HEK293 (cell line): ENCODE results near the gene ZBTB37.

Experiments
- ZNF146 ChIP-seq: fragments of 450-650 bp; formaldehyde crosslinking; IDR thresholded peaks from 2 replicates; pipeline ENCODE4 v1.5.1; 2016; ENCODE audit warnings: missing biosample characterization, missing genetic modification characterization
- TF ChIP-seq, protein P1 (sequence below): fragments of 450-650 bp; formaldehyde crosslinking; conservative IDR thresholded peaks from 2 replicates; pipeline ENCODE4 v1.5.1; 2016; ENCODE audit warnings: low read depth, missing biosample characterization, missing genetic modification characterization

DNA sequence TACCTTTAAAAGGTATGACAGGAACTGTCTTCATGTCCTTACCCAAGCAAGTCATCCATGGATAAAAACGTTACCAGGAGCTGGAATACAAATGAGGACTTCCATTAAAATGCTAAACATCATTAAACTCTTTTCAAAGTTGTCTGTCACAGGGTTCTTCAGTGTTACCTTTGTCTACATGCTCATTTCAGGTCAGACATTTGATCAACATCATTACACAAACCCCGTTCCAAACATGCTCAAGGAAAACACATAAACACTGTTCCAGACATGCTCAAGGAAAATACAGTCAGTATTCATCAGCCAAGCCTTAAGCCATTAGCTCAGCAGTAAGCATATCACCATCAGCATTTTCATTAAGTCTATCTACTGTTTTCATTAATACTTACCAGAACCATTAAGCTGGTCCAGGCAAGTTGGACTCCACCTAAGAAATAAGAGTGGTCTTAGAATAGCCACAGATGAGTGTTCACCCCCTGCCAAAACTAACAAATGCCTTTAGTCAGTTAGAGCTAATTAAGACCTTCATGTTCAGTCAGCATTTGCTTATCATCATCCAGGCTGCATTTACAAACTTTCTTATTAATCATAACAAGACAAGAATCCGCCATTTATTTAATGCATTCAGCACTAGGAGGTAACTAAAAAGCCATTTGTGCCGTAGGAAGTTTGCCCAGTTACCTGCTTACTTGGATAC is 2.6 kb upstream of the ZBTB37 start:
- TF ChIP-seq, protein P1, sequence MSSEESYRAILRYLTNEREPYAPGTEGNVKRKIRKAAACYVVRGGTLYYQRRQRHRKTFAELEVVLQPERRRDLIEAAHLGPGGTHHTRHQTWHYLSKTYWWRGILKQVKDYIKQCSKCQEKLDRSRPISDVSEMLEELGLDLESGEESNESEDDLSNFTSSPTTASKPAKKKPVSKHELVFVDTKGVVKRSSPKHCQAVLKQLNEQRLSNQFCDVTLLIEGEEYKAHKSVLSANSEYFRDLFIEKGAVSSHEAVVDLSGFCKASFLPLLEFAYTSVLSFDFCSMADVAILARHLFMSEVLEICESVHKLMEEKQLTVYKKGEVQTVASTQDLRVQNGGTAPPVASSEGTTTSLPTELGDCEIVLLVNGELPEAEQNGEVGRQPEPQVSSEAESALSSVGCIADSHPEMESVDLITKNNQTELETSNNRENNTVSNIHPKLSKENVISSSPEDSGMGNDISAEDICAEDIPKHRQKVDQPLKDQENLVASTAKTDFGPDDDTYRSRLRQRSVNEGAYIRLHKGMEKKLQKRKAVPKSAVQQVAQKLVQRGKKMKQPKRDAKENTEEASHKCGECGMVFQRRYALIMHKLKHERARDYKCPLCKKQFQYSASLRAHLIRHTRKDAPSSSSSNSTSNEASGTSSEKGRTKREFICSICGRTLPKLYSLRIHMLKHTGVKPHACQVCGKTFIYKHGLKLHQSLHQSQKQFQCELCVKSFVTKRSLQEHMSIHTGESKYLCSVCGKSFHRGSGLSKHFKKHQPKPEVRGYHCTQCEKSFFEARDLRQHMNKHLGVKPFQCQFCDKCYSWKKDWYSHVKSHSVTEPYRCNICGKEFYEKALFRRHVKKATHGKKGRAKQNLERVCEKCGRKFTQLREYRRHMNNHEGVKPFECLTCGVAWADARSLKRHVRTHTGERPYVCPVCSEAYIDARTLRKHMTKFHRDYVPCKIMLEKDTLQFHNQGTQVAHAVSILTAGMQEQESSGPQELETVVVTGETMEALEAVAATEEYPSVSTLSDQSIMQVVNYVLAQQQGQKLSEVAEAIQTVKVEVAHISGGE (tag by site-specific recombination) = no peak
- TF ChIP-seq ZNF146 (tag by site-specific recombination) = no peak
